HTERT RPE-1 (cell line): Measurements from ENCODE around the gene TASL.
"Not testable (repeated sequence)": the region's sequence is repeated elsewhere in the genome, so short reads cannot be mapped to it uniquely, and the experiment has no call there.

Experiments
- in situ Hi-C: fragments of 300-500 bp; cut with MboI; formaldehyde crosslinking; loops from 4 replicates; pipeline ENCODE4 v1.14.3; 2020; ENCODE audit warnings: low sequenced_read_pairs

Gene TASL

DNA sequence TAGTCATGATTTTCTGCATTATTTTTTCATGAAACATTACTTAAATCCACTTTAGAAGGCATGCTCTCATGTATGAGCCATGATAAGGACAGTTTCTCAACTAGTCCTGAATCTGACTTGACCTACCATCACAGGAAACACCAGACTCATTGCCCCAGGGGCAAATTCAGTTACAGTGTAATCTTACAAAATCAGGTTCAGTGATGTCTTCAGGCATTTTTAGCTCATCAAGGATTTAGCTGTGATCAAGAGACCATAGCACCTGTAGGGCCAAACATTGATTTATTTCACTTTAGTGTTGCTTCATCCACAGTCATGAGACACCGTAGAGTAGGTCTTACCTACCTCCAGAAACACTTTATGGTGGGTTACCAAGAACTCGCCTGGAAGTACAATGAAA lies 3.1 kb upstream of the TASL start:
- in situ Hi-C loops: no loop called here

DNA sequence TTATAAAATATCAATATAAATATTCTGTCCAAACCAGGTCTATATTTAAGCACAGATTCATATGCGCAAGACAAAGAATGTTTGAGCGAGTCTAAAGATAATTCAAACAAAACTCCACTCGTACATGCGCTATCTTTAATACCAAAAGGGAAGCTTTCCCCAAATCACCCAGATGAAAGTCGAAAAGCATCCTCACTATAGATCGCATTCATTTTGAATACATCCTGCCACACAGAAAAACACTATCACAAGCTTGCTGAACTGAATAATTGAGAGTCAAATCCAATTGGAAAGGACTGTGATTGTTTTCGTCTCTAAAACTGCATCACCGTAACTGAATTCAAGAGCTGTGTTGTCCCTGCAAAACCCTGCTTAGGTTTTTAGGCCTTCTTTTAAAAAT lies 685 bp downstream of the TASL start:
- in situ Hi-C loops: no loop called here

DNA sequence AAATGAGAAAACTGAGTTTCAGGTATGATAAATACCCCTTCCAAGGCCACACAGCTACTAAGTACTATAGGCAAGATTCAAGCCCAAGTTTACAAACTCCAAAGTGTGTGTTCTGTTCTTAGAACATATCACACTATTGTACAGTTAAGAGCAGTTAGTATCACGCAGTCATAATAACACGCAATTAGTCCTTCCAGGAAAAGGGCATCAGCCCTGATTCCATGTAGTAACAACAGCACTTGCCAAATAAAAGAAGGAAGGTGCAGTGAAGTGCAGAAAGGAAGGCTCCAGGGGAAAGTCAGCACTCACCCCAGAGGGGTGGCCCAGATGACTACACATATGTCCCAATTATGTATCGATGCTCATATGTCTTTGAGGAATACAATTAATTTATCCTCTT lies 4.4 kb downstream of the TASL start:
- in situ Hi-C loops: no loop called here

DNA sequence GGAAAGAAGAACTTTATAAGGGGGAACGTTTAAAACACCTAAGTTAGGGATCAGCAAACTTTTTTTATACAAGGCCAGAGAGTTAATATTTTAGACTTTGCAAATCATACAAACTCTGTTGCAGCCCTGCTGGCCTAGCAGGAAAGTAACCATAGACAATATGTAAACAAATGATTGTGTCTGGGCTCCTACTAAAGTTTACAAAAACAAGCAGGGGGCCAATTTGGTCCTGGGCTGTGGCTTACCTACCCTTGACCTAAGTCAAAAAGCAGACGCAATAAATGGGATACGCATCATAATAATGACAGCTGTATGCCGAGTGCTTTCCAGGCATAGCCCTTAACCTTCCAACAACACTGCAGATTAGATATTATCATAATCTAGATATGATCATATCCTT lies 4.9 kb downstream of the TASL start:
- in situ Hi-C loops: no loop called here

DNA sequence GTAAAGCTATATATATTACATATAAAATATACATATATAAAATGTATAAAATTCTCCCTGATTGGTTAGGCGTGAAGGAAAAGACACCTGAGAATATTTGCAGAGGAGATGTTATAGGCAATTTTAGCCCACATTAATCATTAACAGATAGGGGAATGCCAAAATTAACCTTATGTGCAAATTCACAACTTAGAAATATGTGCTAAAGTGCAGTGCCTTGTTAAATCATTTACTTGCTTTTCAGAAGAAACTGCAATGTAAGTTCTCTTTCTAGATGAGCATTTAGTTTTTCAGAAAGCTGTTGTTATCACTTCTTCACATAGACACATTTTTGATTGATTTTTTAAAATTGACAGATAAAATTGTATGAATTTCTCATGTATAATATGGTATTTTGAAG lies 5.6 kb downstream of the TASL start:
- in situ Hi-C loops: no loop called here

DNA sequence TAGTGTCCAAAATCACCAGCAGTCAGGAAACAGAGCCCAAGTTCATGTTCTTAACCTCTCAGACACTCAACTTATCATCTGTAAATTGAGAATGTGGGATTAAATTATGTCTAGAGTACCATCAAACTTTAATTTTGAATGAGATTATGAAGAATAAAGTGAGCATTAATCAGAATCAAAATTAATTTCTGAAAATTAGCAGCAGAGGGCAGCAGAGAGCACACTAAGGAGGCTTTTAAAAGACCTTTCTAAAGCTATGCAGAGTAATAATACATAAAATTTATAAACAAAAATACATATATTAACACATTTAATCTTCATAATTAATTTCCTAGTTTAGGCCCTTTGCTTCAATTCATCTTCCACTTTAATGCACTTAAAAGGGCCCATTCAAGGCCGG lies 7.1 kb downstream of the TASL start:
- in situ Hi-C loops: no loop called here

DNA sequence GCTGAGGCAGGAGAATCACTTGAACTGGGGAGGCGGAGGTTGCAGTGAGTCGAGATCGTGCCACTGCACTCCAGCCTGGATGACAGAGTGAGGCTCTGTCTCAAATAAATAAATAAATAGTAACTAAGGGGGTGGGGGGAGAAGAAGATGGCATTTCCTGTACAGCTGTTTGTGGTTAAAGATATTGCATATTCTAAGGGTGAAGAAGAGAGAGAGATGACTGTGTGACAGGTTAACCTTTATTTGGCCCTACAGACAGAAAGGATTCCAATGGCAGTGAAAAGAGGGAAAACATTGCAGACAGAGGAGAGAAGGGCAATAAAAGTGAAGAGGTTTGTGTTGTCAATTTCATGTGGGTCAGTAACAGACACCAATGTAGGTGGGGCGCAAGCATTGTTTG lies 9.4 kb downstream of the TASL start:
- in situ Hi-C loops: no loop called here

DNA sequence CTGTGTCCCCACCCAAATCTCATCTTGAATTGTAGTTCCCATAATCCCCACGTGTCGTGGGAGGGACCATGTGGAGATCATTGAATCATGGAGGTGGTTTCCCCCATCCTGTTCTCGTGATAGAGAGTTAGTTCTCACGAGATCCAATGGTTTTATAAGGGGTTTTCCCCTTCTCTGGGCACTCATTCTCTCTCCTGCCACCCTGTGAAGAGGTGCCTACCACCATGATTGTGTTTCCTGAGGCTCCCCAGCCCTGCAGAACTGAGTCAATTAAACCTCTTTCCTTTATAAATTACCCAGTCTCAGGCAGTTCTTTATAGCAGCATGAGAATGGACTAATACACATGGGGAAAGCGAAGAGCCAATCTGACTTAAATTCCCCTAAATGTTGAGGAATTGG lies 14.5 kb downstream of the TASL start:
- in situ Hi-C loops: not testable (repeated sequence)

DNA sequence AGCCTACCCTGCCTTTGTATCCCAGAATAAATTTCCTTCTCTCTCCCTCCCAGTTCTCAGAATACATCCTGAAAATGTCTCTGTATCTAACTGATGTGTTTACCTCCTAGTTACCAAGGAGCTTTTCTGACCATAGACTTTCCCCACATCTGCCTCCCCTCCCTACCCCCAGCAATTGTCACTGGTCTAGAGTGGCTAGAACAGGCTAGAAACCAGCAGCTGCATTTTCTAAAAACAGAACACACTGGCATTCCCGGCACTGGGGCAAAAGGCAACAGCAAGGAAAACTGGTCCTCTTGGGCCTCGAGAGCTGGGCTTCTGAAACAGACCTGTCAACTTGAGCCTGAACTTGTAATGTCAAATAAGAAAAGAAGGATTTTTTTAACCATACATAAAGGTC lies 16.4 kb downstream of the TASL start:
- in situ Hi-C loops: no loop called here

DNA sequence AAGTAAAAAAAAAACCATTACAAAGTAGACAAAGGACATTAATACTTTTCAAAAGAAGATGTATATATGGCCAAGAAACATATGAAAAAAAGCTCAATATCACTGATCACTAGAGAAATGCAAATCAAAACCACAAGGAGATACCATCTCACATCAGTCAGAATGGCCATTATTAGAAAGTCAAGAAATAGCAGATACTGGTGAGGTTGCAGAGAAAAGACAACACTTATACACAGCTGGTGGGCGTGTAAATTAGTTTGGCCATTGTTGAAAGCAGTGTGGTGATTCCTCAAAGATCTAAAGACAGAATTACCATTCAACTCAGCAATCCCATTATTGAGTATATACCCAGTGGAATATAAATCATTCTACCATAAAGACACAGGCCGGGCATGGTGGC lies 39.3 kb downstream of the TASL start:
- in situ Hi-C loops: no loop called here

DNA sequence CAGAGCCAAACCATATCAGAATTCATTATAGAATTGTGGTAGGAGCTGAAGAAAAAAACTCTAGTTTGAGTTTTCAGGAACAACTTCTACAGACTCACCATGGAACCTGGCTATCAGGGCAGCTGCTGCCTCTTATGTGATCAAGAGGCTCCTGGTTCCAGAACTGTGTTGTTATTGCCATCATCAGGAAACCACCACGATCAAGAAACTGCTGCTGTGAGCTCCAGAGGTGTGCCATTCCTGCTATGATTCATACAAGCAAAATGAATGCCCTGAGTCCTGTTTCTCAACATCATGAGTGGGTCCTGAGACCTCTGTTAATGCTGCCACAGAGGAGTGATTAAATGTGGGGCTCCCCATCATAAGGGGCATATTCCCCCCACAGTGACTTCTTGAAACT lies 43.7 kb downstream of the TASL start:
- in situ Hi-C loops: no loop called here

DNA sequence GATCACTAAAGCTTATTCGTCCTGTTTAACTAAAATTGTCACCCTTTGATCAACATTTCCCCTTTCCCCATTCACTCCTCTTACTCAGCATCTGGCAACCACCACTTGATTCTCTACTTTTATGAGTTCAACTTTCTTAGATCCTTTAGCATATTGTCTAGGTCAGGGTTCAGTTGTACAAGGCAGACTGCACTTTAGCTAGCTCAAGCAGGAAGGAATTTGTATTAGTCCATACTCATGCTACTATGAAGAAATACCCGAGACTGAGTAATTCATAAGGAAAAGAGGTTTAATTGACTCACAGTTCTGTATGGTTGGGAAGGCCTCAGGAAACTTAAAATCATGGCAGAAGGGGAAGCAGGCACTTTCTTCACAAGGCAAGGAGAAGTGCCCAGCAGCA lies 44.3 kb downstream of the TASL start:
- in situ Hi-C loops: no loop called here

DNA sequence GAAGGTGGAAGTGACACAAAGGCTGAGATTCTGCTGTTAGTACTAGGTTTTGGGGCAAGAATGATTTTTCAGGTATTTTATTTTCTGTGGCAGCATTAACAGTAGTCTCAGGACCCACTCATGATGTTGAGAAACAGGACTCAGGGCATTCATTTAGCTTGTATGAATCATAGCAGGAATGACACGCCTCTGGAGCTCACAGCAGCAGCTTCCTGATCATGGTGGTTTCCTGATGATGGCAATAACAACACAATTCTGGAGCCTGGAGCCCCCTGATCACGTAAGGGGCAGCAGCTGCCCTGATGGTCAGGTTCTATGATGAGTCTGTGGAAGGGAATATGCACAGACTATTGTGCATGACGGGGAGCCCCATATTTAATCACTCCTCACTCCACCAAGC lies 47.0 kb downstream of the TASL start:
- in situ Hi-C loops: no loop called here

DNA sequence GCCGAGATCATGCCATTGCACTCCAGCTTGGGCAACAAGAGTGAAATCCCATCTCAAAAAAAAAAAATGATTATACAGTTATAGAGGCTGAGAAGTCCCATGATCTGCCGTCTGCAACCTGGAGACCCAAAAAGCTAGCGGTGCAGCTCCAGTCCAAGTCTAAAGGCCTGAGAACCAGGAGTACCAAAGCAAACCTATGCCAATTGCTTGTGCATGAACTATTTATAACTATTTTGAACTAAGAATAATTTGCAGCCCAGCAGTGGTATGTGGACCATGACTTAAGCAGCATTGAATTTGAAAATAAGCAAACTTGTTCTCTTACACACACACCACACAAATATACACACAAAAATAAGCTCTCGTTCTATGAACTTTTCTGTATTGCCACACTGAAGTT lies 51.8 kb downstream of the TASL start:
- in situ Hi-C loops: no loop called here

DNA sequence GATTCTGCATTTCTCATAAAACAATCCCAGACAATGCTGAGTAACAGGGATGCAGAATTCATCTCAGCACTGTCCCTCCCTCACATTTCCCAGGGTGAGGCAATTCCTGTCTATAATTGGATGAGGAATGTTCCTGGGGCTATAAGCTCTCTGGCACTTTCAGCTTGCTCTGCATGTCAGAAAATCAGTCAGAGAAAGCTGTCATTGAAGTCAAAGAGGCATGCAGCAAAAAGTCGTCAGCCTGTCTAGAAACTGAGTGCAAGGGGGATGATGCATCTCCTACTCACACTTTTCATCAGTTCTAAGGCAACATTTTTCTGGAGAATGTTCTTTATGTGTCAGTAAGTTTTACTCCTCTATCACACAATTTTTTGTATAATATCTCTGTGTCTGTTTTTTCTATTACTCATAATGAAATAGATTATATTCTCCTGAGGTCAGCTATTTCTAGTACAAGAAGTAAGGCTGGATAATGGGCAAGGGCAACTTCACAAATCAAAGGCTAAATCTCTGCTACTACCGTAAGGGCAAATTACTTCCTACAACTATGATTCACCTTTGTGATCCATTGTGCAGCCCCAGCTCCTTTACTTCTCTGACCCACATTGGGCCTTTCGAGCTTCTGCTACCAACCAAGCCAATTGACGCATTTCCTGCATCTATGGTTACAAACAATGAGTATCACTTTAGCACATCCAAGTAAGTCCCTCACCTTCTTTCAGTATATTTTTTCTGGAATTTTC lies 56.0 kb downstream of the TASL start:
- in situ Hi-C loops: no loop called here

DNA sequence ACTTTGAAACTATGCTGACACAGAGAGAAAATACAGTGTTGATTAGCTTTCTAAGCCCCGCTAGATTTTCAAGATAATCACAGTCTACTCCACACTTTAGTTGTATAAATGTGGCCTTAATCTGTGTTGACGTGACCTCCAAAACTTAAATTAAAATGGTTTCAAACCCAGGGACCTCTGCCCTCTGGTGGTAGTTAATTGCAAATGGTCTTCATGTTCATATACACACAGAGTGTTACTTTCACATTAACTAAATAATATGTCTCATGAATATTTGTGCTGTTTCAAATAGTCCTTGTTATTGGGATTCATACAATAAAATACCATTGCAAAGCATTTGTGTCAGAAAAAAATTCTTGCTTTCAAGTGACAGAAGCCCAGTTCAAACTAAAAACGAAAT lies 64.3 kb downstream of the TASL start:
- in situ Hi-C loops: no loop called here
